DND-41 (cell line): ENCODE measurements around the gene CDC45.
A peak's percentile ranks its signal among the peaks of the same experiment; 100 is the strongest.

Experiments used
- ATAC-seq: fragments of 200-7000 bp; cut with Tn5 transposase; 3 replicates; pipeline ENCODE4 v1.9.1; 2021; ENCODE audit warnings: low read depth; ENCODE audit not compliant: insufficient read depth
- DNase-seq: peaks from one replicate; pipeline ENCODE4 v3.0.0-alpha.2; 2020
- H2AFZ ChIP-seq: 2 replicates; pipeline ENCODE4 v1.6.0; 2012; ENCODE audit warnings: low read depth, low read length
- H3K27ac ChIP-seq: 2 replicates; pipeline ENCODE4 v1.5.1; 2012; ENCODE audit warnings: low read length, inconsistent platforms
- H3K27me3 ChIP-seq: fragments of 200-600 bp; sonication (generic); 2 replicates; pipeline ENCODE4 v1.6.0; 2012; ENCODE audit warnings: low read length, mild to moderate bottlenecking, inconsistent platforms; ENCODE audit not compliant: insufficient read depth, poor library complexity
- H3K36me3 ChIP-seq: 2 replicates; pipeline ENCODE4 v1.5.1; 2012; ENCODE audit warnings: low read length, inconsistent platforms; ENCODE audit not compliant: insufficient read depth
- H3K4me1 ChIP-seq: 2 replicates; pipeline ENCODE4 v1.5.1; 2012; ENCODE audit warnings: mild to moderate bottlenecking, low read length; ENCODE audit not compliant: insufficient read depth
- H3K4me2 ChIP-seq: 2 replicates; pipeline ENCODE4 v1.6.0; 2012; ENCODE audit warnings: mild to moderate bottlenecking, moderate library complexity, low read length, inconsistent platforms; ENCODE audit not compliant: insufficient read depth
- H3K4me3 ChIP-seq, 2 experiments: fragments of 200-600 bp in 1 of 2; shearing (Covaris generic) in 1 of 2; 2 replicates each; pipeline ENCODE4 v1.5.1; 2012 to 2016; ENCODE audit warnings: inconsistent platforms in 2 of 2, low read length in 2 of 2, mild to moderate bottlenecking in 2 of 2, low read depth in 1 of 2, moderate library complexity in 1 of 2
- H3K79me2 ChIP-seq: 2 replicates; pipeline ENCODE4 v1.6.0; 2012; ENCODE audit warnings: low read length, inconsistent platforms; ENCODE audit not compliant: insufficient read depth
- H3K9ac ChIP-seq: 2 replicates; pipeline ENCODE4 v1.6.0; 2012; ENCODE audit warnings: low read depth, mild to moderate bottlenecking, inconsistent platforms, low read length, moderate library complexity
- H3K9me3 ChIP-seq: 2 replicates; pipeline ENCODE4 v1.5.1; 2012; ENCODE audit warnings: low read length, moderate library complexity, mild to moderate bottlenecking, inconsistent platforms; ENCODE audit not compliant: insufficient read depth, severe bottlenecking
- H4K20me1 ChIP-seq: 2 replicates; pipeline ENCODE4 v1.6.0; 2012; ENCODE audit warnings: low read length; ENCODE audit not compliant: insufficient read depth
- EZH2 ChIP-seq: IDR thresholded peaks from 3 replicates; pipeline ENCODE4 v1.6.1; 2012; ENCODE audit warnings: borderline replicate concordance, low read depth, mild to moderate bottlenecking, moderate library complexity, low read length, inconsistent platforms; ENCODE audit not compliant: severe bottlenecking
- TF ChIP-seq, protein P1 (sequence below): IDR thresholded peaks from 2 replicates; pipeline ENCODE4 v1.5.1; 2012; ENCODE audit warnings: borderline replicate concordance, low read length, moderate library complexity, mild to moderate bottlenecking; ENCODE audit not compliant: poor library complexity, severe bottlenecking; ENCODE audit errors: extremely low read depth

The CDC45 gene

DNA sequence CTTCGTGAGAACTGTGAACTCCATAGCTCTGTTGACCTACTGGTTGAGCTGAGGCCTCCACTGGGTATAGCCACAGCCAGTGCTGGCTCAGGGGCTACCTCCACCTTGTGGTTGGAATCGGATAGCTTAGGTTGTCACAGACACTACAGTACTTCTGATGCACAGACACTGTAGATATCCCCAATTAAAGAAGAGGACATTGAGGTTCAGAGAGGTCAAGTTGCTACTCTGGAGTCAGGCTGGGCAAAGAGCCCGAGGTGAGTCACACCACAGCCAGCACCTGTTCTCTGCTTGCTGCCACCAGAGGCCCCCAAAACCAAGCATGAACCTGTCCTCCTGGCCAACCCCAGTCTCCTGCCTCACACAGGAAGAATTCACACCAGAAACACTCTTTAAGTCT, 6.1 kb upstream of the CDC45 start:
- H3K9me3 ChIP-seq: no peaks in the 10 kb centered on the region
- no peak overlapping the region for H3K27ac ChIP-seq
- no peak overlapping the region for H3K4me3 ChIP-seq
- DNase-seq (no peak), ATAC-seq (no peak)
- no peaks in the 10 kb centered on the region for H3K27me3 ChIP-seq
- TF ChIP-seq, protein P1, sequence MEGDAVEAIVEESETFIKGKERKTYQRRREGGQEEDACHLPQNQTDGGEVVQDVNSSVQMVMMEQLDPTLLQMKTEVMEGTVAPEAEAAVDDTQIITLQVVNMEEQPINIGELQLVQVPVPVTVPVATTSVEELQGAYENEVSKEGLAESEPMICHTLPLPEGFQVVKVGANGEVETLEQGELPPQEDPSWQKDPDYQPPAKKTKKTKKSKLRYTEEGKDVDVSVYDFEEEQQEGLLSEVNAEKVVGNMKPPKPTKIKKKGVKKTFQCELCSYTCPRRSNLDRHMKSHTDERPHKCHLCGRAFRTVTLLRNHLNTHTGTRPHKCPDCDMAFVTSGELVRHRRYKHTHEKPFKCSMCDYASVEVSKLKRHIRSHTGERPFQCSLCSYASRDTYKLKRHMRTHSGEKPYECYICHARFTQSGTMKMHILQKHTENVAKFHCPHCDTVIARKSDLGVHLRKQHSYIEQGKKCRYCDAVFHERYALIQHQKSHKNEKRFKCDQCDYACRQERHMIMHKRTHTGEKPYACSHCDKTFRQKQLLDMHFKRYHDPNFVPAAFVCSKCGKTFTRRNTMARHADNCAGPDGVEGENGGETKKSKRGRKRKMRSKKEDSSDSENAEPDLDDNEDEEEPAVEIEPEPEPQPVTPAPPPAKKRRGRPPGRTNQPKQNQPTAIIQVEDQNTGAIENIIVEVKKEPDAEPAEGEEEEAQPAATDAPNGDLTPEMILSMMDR: no peak
- TF ChIP-seq EZH2: no peak
- H4K20me1 ChIP-seq: peaks cover 80% of the 10 kb centered on the region
- peaks cover 22% of the 10 kb centered on the region for H3K4me1 ChIP-seq
- no peak overlapping the region for H3K9ac ChIP-seq
- H3K79me2 ChIP-seq: peaks cover 84% of the 10 kb centered on the region
- peaks cover 77% of the 10 kb centered on the region for H3K36me3 ChIP-seq
- no peak overlapping the region for H3K4me2 ChIP-seq
- no peak overlapping the region for H2AFZ ChIP-seq

DNA sequence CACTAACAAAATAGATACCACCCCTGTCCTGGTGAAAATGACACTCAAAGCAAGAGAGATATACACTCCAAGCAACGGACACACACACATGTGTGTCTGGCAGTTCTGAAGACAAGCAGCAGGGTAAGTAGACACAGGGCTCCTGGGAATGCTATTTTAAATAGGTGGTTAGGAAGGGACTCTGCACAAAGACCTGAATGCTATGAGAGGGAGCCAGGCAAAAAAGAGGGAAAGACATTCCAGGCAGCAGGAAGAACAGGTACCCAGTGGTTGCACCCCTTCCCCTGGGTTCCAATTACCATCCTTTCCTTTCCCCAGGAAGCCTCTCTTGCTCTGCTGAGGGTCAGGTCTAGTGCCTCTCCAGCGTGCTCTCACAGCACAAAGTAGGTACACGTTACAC, 3.7 kb upstream of the CDC45 start:
- H3K79me2 ChIP-seq: peaks cover 84% of the 10 kb centered on the region

DNA sequence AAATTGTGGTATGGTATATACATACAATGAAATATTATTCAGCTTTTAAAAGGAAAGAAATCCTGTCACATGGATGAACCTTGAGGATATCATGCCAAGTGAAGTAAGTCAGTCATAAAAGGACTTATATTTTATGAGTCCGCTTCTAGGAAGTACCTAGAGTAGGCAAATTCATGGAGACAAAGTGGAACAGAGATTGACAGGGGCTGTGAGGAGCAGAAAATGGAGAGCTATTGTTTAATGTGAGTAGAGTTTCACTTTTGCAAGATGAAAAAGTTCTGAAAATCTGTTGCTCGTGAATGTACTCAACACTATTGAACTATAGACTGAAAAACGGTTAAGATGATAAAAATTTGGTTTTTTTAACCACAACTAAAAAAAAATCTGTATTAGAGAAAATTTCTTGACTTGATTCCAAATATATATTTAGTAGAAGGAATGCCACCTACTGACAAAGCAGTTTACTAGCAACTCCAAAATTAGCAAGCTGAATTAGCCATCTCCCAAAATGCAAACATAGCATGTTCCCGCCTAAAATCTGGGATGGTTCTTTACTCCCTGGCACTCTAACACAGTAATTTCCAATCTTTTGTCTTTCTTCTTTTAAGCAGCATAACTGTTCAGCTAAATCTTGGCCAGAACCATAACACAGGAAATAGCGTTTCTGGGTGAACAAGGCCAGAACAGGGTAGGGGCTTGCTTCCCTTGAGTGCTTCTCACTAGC, 2.2 kb upstream of the CDC45 start:
- peaks cover 56% of the 10 kb centered on the region for H3K36me3 ChIP-seq
- no peak overlapping the region for H2AFZ ChIP-seq
- peak overlapping the region; percentile 79 for H3K9ac ChIP-seq
- peaks cover 65% of the 10 kb centered on the region for H4K20me1 ChIP-seq
- H3K4me3 ChIP-seq: peak overlapping the region; percentile 52 to 98; a peak in 3 of 4 replicates
- TF ChIP-seq, protein P1: peak; percentile 61
- TF ChIP-seq EZH2: no peak
- peak overlapping the region; percentile 100 for H3K27ac ChIP-seq
- H3K79me2 ChIP-seq: peaks cover 87% of the 10 kb centered on the region
- no peaks in the 10 kb centered on the region for H3K27me3 ChIP-seq
- H3K4me1 ChIP-seq: peaks cover 43% of the 10 kb centered on the region
- DNase-seq: no peak
- no peaks in the 10 kb centered on the region for H3K9me3 ChIP-seq
- no peak for ATAC-seq
- peak overlapping the region; percentile 93 for H3K4me2 ChIP-seq

More for the DNA sequence above, 3.7 kb upstream of the CDC45 start:
- Histone ChIP-seq H3K27ac (no peak overlapping the region), H3K9ac (no peak overlapping the region), H3K4me2 (peak overlapping the region; percentile 29; the same call in 1 of the 2 replicates), H2AFZ (no peak overlapping the region), H3K4me1 (peaks cover 30% of the 10 kb centered on the region), H3K4me3 (no peak overlapping the region), H4K20me1 (peaks cover 71% of the 10 kb centered on the region), H3K36me3 (peaks cover 58% of the 10 kb centered on the region), H3K9me3 (no peaks in the 10 kb centered on the region), H3K27me3 (no peaks in the 10 kb centered on the region)
- TF ChIP-seq EZH2: no peak
- TF ChIP-seq, protein P1: no peak
- DNase-seq (no peak), ATAC-seq (no peak)
